NCI-H1105 (cell line): ENCODE data around the gene PTPN12.
"Not testable (repeated sequence)": the region's sequence is repeated elsewhere in the genome, so short reads cannot be mapped to it uniquely, and the experiment has no call there.

Source experiments
- DNase-seq: peaks from one replicate; lab custom pipeline; 2025; lab: John Stamatoyannopoulos, UW

PTPN12 gene

GRCh38 chr7:77537136-77537777, at the start of gene PTPN12:
Gene PTPN12 (plus strand): TSS chr7:77537295. CDS start chr7:77537547, 252 bp downstream.
- peak; percentile 86 for DNase-seq

- DNase-seq: no peak
These were observed 48.1 kb upstream of the PTPN12 start for GRCh38 chr7:77488986-77489385.

GRCh38 chr7:77497079-77497478, 40.0 kb upstream of the PTPN12 start:
- no peak for DNase-seq

- no peak for DNase-seq
These were observed 38.3 kb upstream of the PTPN12 start for GRCh38 chr7:77498659-77499379.

- DNase-seq: no peak
These were observed 35.9 kb upstream of the PTPN12 start for GRCh38 chr7:77501192-77501515.

- no peak for DNase-seq
These were observed 32.1 kb upstream of the PTPN12 start for GRCh38 chr7:77504951-77505350.

GRCh38 chr7:77506899-77507298, 30.2 kb upstream of the PTPN12 start:
- DNase-seq: no peak

GRCh38 chr7:77513002-77513670, 24.0 kb upstream of the PTPN12 start:
- not testable (repeated sequence) for DNase-seq

GRCh38 chr7:77516085-77516484, 21.0 kb upstream of the PTPN12 start:
- DNase-seq: no peak

GRCh38 chr7:77520261-77520660, 16.8 kb upstream of the PTPN12 start:
- no peak for DNase-seq

GRCh38 chr7:77521537-77521936, 15.6 kb upstream of the PTPN12 start:
- DNase-seq: not testable (repeated sequence)

GRCh38 chr7:77524731-77525130, 12.4 kb upstream of the PTPN12 start:
- no peak for DNase-seq

GRCh38 chr7:77525231-77525630, 11.9 kb upstream of the PTPN12 start:
- no peak for DNase-seq

- no peak for DNase-seq
These were observed 8.7 kb upstream of the PTPN12 start for GRCh38 chr7:77528368-77528767.

GRCh38 chr7:77529279-77529678, 7.8 kb upstream of the PTPN12 start:
- no peak for DNase-seq

GRCh38 chr7:77531038-77531437, 6.1 kb upstream of the PTPN12 start:
- DNase-seq: no peak

GRCh38 chr7:77532247-77532646, 4.8 kb upstream of the PTPN12 start:
- no peak for DNase-seq

- DNase-seq: not testable (repeated sequence)
These were observed 4.4 kb upstream of the PTPN12 start for GRCh38 chr7:77532732-77533131.

GRCh38 chr7:77534046-77534445, 3.0 kb upstream of the PTPN12 start:
- not testable (repeated sequence) for DNase-seq

- no peak for DNase-seq
These were observed 1.1 kb upstream of the PTPN12 start for GRCh38 chr7:77536017-77536412.

GRCh38 chr7:77536413-77537135, 521 bp upstream of the PTPN12 start:
- DNase-seq: peak; percentile 94

GRCh38 chr7:77537778-77538280, 734 bp downstream of the PTPN12 start:
- DNase-seq: peak; percentile 53
